Heart left ventricle (tissue), 13 donors: Measurements from ENCODE around the gene AURKB.

Experiments used
- POLR2A ChIP-seq, 2 donors: fragments of 450-650 bp; IDR thresholded peaks; one replicate each; pipeline ENCODE4 v1.6.1; 2017; ENCODE audit warnings: antibody characterized with exemption in 2 of 2, mild to moderate bottlenecking in 2 of 2, moderate library complexity in 2 of 2
- TF ChIP-seq, protein P1 (sequence below), 12 donors: fragments of 200-600 bp; sonication (generic) in 4 of 12; IDR thresholded peaks; one replicate each; pipeline versions ENCODE4 v1.5.0 to v1.8.0; 2018 to 2022; ENCODE audit warnings: antibody characterized with exemption in 12 of 12, mild to moderate bottlenecking in 5 of 12
- donor health status: ischemic (EF 13 %, LVEDD 7.1; RV severe dilation, severe dysfunction).
- donor health status: DM: no; HTN: yes; CAD: no.
- donor health status: DM: no; HTN: no; CAD: no.
- donor health status: ischemic (EF 25% LVEDD 6.9; RV normal size, moderate dysfunction).
- donor health status: ischemic (EF 25% LVEDD 5.7; RV mildly dilated, moderate dysfunction).
- donor health status: ischemic (EF 35%, LVEDD 5.7; RV mildly dilated, moderate dysfunction).
- donor health status: nonischemic (EF 11% LVEDD 7.7; RV severe dilation, severe dysfunction).
- donor health status: DM: yes; HTN: yes; CAD: no.
- donor health status: PGD.
- donor health status: ischemic (EF 29% LVEDD 5.4; RV normal size, mild dysfunction).
- donor health status: nonischemic (EF 23%, LVEDD 6.1; RV moderate dilation, normal function).

DNA sequence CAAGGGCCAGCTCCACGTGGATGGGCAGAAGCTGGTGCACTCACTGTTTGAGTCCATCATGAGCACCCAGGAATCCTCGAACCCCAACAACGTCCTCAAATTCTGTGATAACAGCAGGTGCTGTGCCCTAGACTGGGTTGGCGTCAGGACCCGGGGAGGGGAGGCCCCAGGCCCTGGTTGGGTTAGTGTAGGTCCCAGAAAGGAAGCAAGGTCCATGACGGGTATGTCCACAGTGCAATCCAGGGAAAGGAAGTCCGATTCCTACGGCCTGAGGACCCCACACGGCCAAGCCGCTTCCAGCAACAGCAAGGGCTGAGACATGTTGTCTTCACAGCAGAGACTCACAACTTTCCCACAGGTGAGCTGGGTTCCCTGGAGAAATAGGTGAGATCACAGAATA is 45.9 kb upstream of the AURKB start:
- TF ChIP-seq, protein P1, sequence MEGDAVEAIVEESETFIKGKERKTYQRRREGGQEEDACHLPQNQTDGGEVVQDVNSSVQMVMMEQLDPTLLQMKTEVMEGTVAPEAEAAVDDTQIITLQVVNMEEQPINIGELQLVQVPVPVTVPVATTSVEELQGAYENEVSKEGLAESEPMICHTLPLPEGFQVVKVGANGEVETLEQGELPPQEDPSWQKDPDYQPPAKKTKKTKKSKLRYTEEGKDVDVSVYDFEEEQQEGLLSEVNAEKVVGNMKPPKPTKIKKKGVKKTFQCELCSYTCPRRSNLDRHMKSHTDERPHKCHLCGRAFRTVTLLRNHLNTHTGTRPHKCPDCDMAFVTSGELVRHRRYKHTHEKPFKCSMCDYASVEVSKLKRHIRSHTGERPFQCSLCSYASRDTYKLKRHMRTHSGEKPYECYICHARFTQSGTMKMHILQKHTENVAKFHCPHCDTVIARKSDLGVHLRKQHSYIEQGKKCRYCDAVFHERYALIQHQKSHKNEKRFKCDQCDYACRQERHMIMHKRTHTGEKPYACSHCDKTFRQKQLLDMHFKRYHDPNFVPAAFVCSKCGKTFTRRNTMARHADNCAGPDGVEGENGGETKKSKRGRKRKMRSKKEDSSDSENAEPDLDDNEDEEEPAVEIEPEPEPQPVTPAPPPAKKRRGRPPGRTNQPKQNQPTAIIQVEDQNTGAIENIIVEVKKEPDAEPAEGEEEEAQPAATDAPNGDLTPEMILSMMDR (IDR thresholded peaks at IDR 0.05) = no peak
- TF ChIP-seq POLR2A (IDR thresholded peaks at IDR 0.05) = no peak
